ENCODE data around the gene TELO2. TPM values are rescaled to one million over a fixed set of nuclear protein-coding genes. Genes with fewer than 3 reads are reported as not detected.

The TELO2 gene
- total RNA-seq, 1 experiment from 2014 or later: 85.4 TPM

DNA sequence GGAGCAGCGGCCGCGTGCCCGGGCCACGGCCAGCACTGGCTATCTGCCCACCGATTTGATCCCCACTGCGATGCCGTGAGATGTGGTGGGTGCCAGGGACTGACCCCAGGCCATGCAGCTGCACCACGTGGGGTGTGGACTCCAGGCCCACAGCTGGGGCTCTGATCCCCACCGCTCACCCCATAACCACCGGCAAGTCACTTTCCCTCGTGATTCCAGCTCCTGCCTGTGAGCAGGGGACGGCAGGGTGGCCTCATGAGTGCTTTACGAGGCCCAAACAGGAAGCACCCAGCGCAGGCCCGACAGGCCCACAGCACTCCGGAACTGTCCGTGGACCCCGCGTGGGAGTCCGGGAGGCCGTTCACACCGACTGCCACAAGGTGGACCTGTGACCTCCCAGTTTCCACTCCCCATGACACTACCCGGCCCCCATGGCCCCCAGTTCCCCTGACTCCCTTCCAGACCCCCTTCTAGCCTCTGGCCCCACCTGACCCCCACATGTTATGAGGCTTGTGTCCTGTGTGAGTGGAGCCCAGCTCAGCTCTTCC lies 5.0 kb upstream of the TELO2 start:
- Mint-ChIP-seq H3K4me3 (ENCODE audit: low read depth, unreplicated experiment) (no peak overlapping the region), H3K36me3 (ENCODE audit: insufficient read depth, unreplicated experiment) (peaks cover 6% of the 10 kb centered on the region), H3K9me3 (ENCODE audit: low read depth, unreplicated experiment) (no peaks in the 10 kb centered on the region), H3K27me3 (ENCODE audit: unreplicated experiment) (peaks cover 33% of the 10 kb centered on the region), H3K27ac (ENCODE audit: unreplicated experiment) (no peak overlapping the region), H3K4me1 (ENCODE audit: low read depth, unreplicated experiment) (peaks cover 7% of the 10 kb centered on the region)
- no TSS peak for BruUV-seq (replicated peaks)
- intact Hi-C loops (cut with micrococcal nuclease; ENCODE audit: unreplicated experiment): no loop called here
- CTCF ChIA-PET: interaction anchor here (0.6 kb wide), 1 partner anchor 458 kb away, joined by 4 read pairs; no protein-coding TSS in a partner anchor
- no peak for TF ChIP-seq CTCF (IDR thresholded peaks at IDR 0.05; ENCODE audit: unreplicated experiment)
- DNase-seq: no peak

- H3K27me3 Mint-ChIP-seq (ENCODE audit: unreplicated experiment): peaks cover 29% of the 10 kb centered on the region
- peaks cover 11% of the 10 kb centered on the region for H3K36me3 Mint-ChIP-seq (ENCODE audit: insufficient read depth, unreplicated experiment)
- no peak for TF ChIP-seq CTCF (IDR thresholded peaks at IDR 0.05; ENCODE audit: unreplicated experiment)
- no peaks in the 10 kb centered on the region for H3K9me3 Mint-ChIP-seq (ENCODE audit: low read depth, unreplicated experiment)
- peaks cover 7% of the 10 kb centered on the region for H3K4me1 Mint-ChIP-seq (ENCODE audit: low read depth, unreplicated experiment)
- CTCF ChIA-PET: interaction anchor here (0.6 kb wide), 1 partner anchor 458 kb away, joined by 4 read pairs; no protein-coding TSS in a partner anchor
- H3K4me3 Mint-ChIP-seq (ENCODE audit: low read depth, unreplicated experiment): no peak within 1 kb of the TSS
- H3K27ac Mint-ChIP-seq (ENCODE audit: unreplicated experiment): no peak within 1 kb of the TSS
- no peak for DNase-seq
- no TSS peak for BruUV-seq (replicated peaks)
- intact Hi-C loops (cut with micrococcal nuclease; ENCODE audit: unreplicated experiment): no loop called here
Measured at GRCh38 chr16:1488619-1489018, 4.5 kb upstream of the TELO2 start, which contains the start of gene PTX4. Gene PTX4, minus strand, starts transcription at chr16:1488944. Its CDS starts 35 bp downstream, at chr16:1488909.

GRCh38 chr16:1489077-1489476 lies 4.1 kb upstream of the TELO2 start:
- Mint-ChIP-seq H3K36me3 (ENCODE audit: insufficient read depth, unreplicated experiment) (peaks cover 16% of the 10 kb centered on the region), H3K4me1 (ENCODE audit: low read depth, unreplicated experiment) (peaks cover 7% of the 10 kb centered on the region), H3K27me3 (ENCODE audit: unreplicated experiment) (peaks cover 24% of the 10 kb centered on the region), H3K4me3 (ENCODE audit: low read depth, unreplicated experiment) (no peak overlapping the region), H3K27ac (ENCODE audit: unreplicated experiment) (no peak overlapping the region), H3K9me3 (ENCODE audit: low read depth, unreplicated experiment) (no peaks in the 10 kb centered on the region)
- no peak for DNase-seq
- TF ChIP-seq CTCF (IDR thresholded peaks at IDR 0.05; ENCODE audit: unreplicated experiment): no peak
- intact Hi-C loops (cut with micrococcal nuclease; ENCODE audit: unreplicated experiment): no loop called here
- no TSS peak for BruUV-seq (replicated peaks)
- CTCF ChIA-PET: interaction anchor here (0.6 kb wide), 1 partner anchor 459 kb away, joined by 4 read pairs; no protein-coding TSS in a partner anchor

- Mint-ChIP-seq H3K9me3 (ENCODE audit: low read depth, unreplicated experiment) (no peaks in the 10 kb centered on the region), H3K27me3 (ENCODE audit: unreplicated experiment) (peaks cover 13% of the 10 kb centered on the region), H3K27ac (ENCODE audit: unreplicated experiment) (no peak overlapping the region), H3K4me1 (ENCODE audit: low read depth, unreplicated experiment) (peaks cover 7% of the 10 kb centered on the region), H3K4me3 (ENCODE audit: low read depth, unreplicated experiment) (no peak overlapping the region), H3K36me3 (ENCODE audit: insufficient read depth, unreplicated experiment) (peaks cover 25% of the 10 kb centered on the region)
- no TSS peak for BruUV-seq (replicated peaks)
- CTCF ChIA-PET: interaction anchor here (0.5 to 0.6 kb wide), 2 partner anchors 28 to 70 kb away, joined by 3 to 6 read pairs; no protein-coding TSS in a partner anchor
- no peak for DNase-seq
- intact Hi-C loops (cut with micrococcal nuclease; ENCODE audit: unreplicated experiment): no loop called here
- TF ChIP-seq CTCF (IDR thresholded peaks at IDR 0.05; ENCODE audit: unreplicated experiment): no peak
Measured at GRCh38 chr16:1491327-1491726, 1.8 kb upstream of the TELO2 start.
